ENCODE results near the gene SERPINB1.

Gene SERPINB1

GRCh38 chr6:2800552-2801316 lies 40.9 kb downstream of the SERPINB1 start:
- Histone ChIP-seq H3K27me3 (ENCODE audit: low read length) (no peaks in the 10 kb centered on the region), H2AFZ (ENCODE audit: low read depth, low read length, severe bottlenecking) (no peak overlapping the region), H3K4me2 (ENCODE audit: low read depth, low read length, poor library complexity, severe bottlenecking) (no peak overlapping the region), H3K4me3 (ENCODE audit: insufficient read depth, low read length, poor library complexity, severe bottlenecking) (no peak overlapping the region), H3K9ac (ENCODE audit: low read length) (no peak overlapping the region), H3K9me3 (ENCODE audit: insufficient read depth, low read length) (no peaks in the 10 kb centered on the region), H3K9me2 (replicated peaks; ENCODE audit: insufficient read depth, low read length) (no peaks in the 10 kb centered on the region), H3F3A (ENCODE audit: insufficient read depth) (no peaks in the 10 kb centered on the region), H3K27ac (ENCODE audit: low read depth, low read length) (no peak overlapping the region), H3K36me3 (ENCODE audit: low read length) (no peaks in the 10 kb centered on the region), H4K20me1 (ENCODE audit: low read depth, low read length) (no peaks in the 10 kb centered on the region), H3K79me2 (ENCODE audit: insufficient read depth, low read length) (no peaks in the 10 kb centered on the region)
- TF ChIP-seq EZH2phosphoT487 (conservative IDR thresholded peaks at IDR 0.05; ENCODE audit: low read length) (no peak), CTCF (IDR thresholded peaks at IDR 0.05; ENCODE audit: insufficient read depth, low read length, poor library complexity, severe bottlenecking) (no peak)

GRCh38 chr6:2799936-2800527 lies 41.6 kb downstream of the SERPINB1 start:
- Histone ChIP-seq H3K27ac (ENCODE audit: low read depth, low read length) (no peak overlapping the region), H3K27me3 (ENCODE audit: low read length) (no peaks in the 10 kb centered on the region), H4K20me1 (ENCODE audit: low read depth, low read length) (no peaks in the 10 kb centered on the region), H3K4me2 (ENCODE audit: low read depth, low read length, poor library complexity, severe bottlenecking) (no peak overlapping the region), H3K9me3 (ENCODE audit: insufficient read depth, low read length) (no peaks in the 10 kb centered on the region), H3K79me2 (ENCODE audit: insufficient read depth, low read length) (no peaks in the 10 kb centered on the region), H3F3A (ENCODE audit: insufficient read depth) (no peaks in the 10 kb centered on the region), H3K36me3 (ENCODE audit: low read length) (no peaks in the 10 kb centered on the region), H3K9ac (ENCODE audit: low read length) (no peak overlapping the region), H3K4me3 (ENCODE audit: insufficient read depth, low read length, poor library complexity, severe bottlenecking) (no peak overlapping the region), H3K9me2 (replicated peaks; ENCODE audit: insufficient read depth, low read length) (no peaks in the 10 kb centered on the region), H2AFZ (ENCODE audit: low read depth, low read length, severe bottlenecking) (no peak overlapping the region)
- TF ChIP-seq CTCF (IDR thresholded peaks at IDR 0.05; ENCODE audit: insufficient read depth, low read length, poor library complexity, severe bottlenecking) (no peak), EZH2phosphoT487 (conservative IDR thresholded peaks at IDR 0.05; ENCODE audit: low read length) (no peak)

- no peaks in the 10 kb centered on the region for H4K20me1 ChIP-seq (ENCODE audit: low read depth, low read length)
- H3K27ac ChIP-seq (ENCODE audit: low read depth, low read length) = no peak overlapping the region
- H3K9me2 ChIP-seq (replicated peaks; ENCODE audit: insufficient read depth, low read length) = no peaks in the 10 kb centered on the region
- no peaks in the 10 kb centered on the region for H3K79me2 ChIP-seq (ENCODE audit: insufficient read depth, low read length)
- no peak overlapping the region for H3K9ac ChIP-seq (ENCODE audit: low read length)
- TF ChIP-seq EZH2phosphoT487 (conservative IDR thresholded peaks at IDR 0.05; ENCODE audit: low read length) (no peak), CTCF (IDR thresholded peaks at IDR 0.05; ENCODE audit: insufficient read depth, low read length, poor library complexity, severe bottlenecking) (no peak)
- no peaks in the 10 kb centered on the region for H3K36me3 ChIP-seq (ENCODE audit: low read length)
- no peak overlapping the region for H2AFZ ChIP-seq (ENCODE audit: low read depth, low read length, severe bottlenecking)
- H3F3A ChIP-seq (ENCODE audit: insufficient read depth) = no peaks in the 10 kb centered on the region
- no peak overlapping the region for H3K4me3 ChIP-seq (ENCODE audit: insufficient read depth, low read length, poor library complexity, severe bottlenecking)
- H3K4me2 ChIP-seq (ENCODE audit: low read depth, low read length, poor library complexity, severe bottlenecking) = no peak overlapping the region
- no peaks in the 10 kb centered on the region for H3K27me3 ChIP-seq (ENCODE audit: low read length)
- no peaks in the 10 kb centered on the region for H3K9me3 ChIP-seq (ENCODE audit: insufficient read depth, low read length)
Measured at GRCh38 chr6:2798586-2799134, 43.0 kb downstream of the SERPINB1 start.

Data from SU-DHL-6 (cell line).